H9 (cell line): ENCODE data around the gene SAMD14. TPM values are rescaled to one million over a fixed set of nuclear protein-coding genes. Genes with fewer than 3 reads are reported as not detected.

Source experiments
- DNase-seq: peaks from one replicate; pipeline ENCODE4 v3.0.0-alpha.2; 2017
- H2AFZ ChIP-seq: one replicate; pipeline ENCODE4 v1.6.1; 2013; ENCODE audit warnings: mild to moderate bottlenecking, low read length, control low read depth, moderate library complexity
- H2AK5ac ChIP-seq: 2 replicates; pipeline ENCODE4 v1.6.1; 2013; ENCODE audit warnings: low read length, control low read depth, mixed read lengths; ENCODE audit not compliant: insufficient read length
- H2BK120ac ChIP-seq: one replicate; pipeline ENCODE4 v1.6.1; 2013; ENCODE audit warnings: low read depth, mild to moderate bottlenecking, low read length, control low read depth, inconsistent platforms; ENCODE audit not compliant: poor library complexity, severe bottlenecking
- H2BK12ac ChIP-seq: 2 replicates; pipeline ENCODE4 v1.6.1; 2013; ENCODE audit warnings: low read length, control low read depth, mixed read lengths, low read depth; ENCODE audit not compliant: insufficient read length
- H2BK15ac ChIP-seq: 2 replicates; pipeline ENCODE4 v1.6.1; 2013; ENCODE audit warnings: low read depth, low read length, control low read depth
- H2BK20ac ChIP-seq: one replicate; pipeline ENCODE4 v1.6.1; 2013; ENCODE audit warnings: low read depth, mild to moderate bottlenecking, low read length, control low read depth, inconsistent platforms; ENCODE audit not compliant: poor library complexity, severe bottlenecking
- H2BK5ac ChIP-seq: 2 replicates; pipeline ENCODE4 v1.6.1; 2013; ENCODE audit warnings: low read length, control low read depth, mixed read lengths; ENCODE audit not compliant: insufficient read length
- H3K14ac ChIP-seq: 2 replicates; pipeline ENCODE4 v1.6.1; 2013; ENCODE audit warnings: low read length, control low read depth; ENCODE audit not compliant: insufficient read depth
- H3K18ac ChIP-seq: 2 replicates; pipeline ENCODE4 v1.6.1; 2013; ENCODE audit warnings: low read depth, mild to moderate bottlenecking, mixed read lengths, low read length, control low read depth; ENCODE audit not compliant: insufficient read length
- H3K23ac ChIP-seq: 2 replicates; pipeline ENCODE4 v1.6.1; 2013; ENCODE audit warnings: low read length, control low read depth, mixed read lengths, low read depth; ENCODE audit not compliant: insufficient read length
- H3K23me2 ChIP-seq: 2 replicates; pipeline ENCODE4 v1.6.1; 2013; ENCODE audit warnings: low read depth, mild to moderate bottlenecking, mixed read lengths, low read length, control low read depth; ENCODE audit not compliant: insufficient read length, poor library complexity, severe bottlenecking
- H3K27ac ChIP-seq: 2 replicates; pipeline ENCODE4 v1.5.1; 2013; ENCODE audit warnings: low read length, control low read depth, mixed read lengths, low read depth; ENCODE audit not compliant: insufficient read length
- H3K27me3 ChIP-seq: 2 replicates; pipeline ENCODE4 v1.6.1; 2013; ENCODE audit warnings: low read length, control low read depth, inconsistent platforms; ENCODE audit not compliant: insufficient read depth
- H3K4ac ChIP-seq: 2 replicates; pipeline ENCODE4 v1.6.1; 2013; ENCODE audit warnings: low read depth, mild to moderate bottlenecking, control low read depth, inconsistent platforms, low read length, moderate library complexity
- H3K4me1 ChIP-seq: 2 replicates; pipeline ENCODE4 v1.6.1; 2013; ENCODE audit warnings: low read length, control low read depth, inconsistent platforms; ENCODE audit not compliant: insufficient read depth
- H3K4me2 ChIP-seq: 2 replicates; pipeline ENCODE4 v1.6.1; 2013; ENCODE audit warnings: low read length, control low read depth, mixed read lengths; ENCODE audit not compliant: insufficient read length, insufficient read depth
- H3K56ac ChIP-seq: 2 replicates; pipeline ENCODE4 v1.6.1; 2013; ENCODE audit warnings: low read depth, mild to moderate bottlenecking, mixed read lengths, low read length, control low read depth; ENCODE audit not compliant: insufficient read length
- H3K79me1 ChIP-seq: 2 replicates; pipeline ENCODE4 v1.6.1; 2013; ENCODE audit warnings: low read depth, mild to moderate bottlenecking, moderate library complexity, low read length, control low read depth, inconsistent platforms; ENCODE audit not compliant: insufficient read depth, poor library complexity, severe bottlenecking
- H3K79me2 ChIP-seq: 2 replicates; pipeline ENCODE4 v1.6.1; 2013; ENCODE audit warnings: low read length, control low read depth, inconsistent platforms; ENCODE audit not compliant: insufficient read depth
- H3K9ac ChIP-seq: 2 replicates; pipeline ENCODE4 v1.6.1; 2013; ENCODE audit warnings: low read length, control low read depth, mixed read lengths; ENCODE audit not compliant: insufficient read length; ENCODE audit errors: extremely low read depth
- H3K9me3 ChIP-seq: one replicate; pipeline ENCODE4 v1.6.1; 2013; ENCODE audit warnings: low read depth, low read length, inconsistent platforms; ENCODE audit not compliant: control insufficient read depth
- H3T11ph ChIP-seq: one replicate; pipeline ENCODE4 v1.6.1; 2013; ENCODE audit warnings: mild to moderate bottlenecking, low read length, control low read depth, inconsistent platforms
- H4K20me1 ChIP-seq: one replicate; pipeline ENCODE4 v1.6.1; 2013; ENCODE audit not compliant: control insufficient read depth, insufficient read length, insufficient read depth
- H4K5ac ChIP-seq: 2 replicates; pipeline ENCODE4 v1.6.1; 2013; ENCODE audit warnings: low read depth, mild to moderate bottlenecking, mixed read lengths, low read length, control low read depth; ENCODE audit not compliant: insufficient read length
- H4K8ac ChIP-seq: replicated peaks from 2 replicates; pipeline ENCODE4 v1.6.1; 2013; ENCODE audit warnings: low read length, control low read depth, mixed read lengths, low read depth; ENCODE audit not compliant: insufficient read length
- H4K91ac ChIP-seq: 2 replicates; pipeline ENCODE4 v1.6.1; 2013; ENCODE audit warnings: low read depth, mild to moderate bottlenecking, moderate library complexity, mixed read lengths, low read length, control low read depth; ENCODE audit not compliant: insufficient read length
- H3K27ac Mint-ChIP-seq, 3 experiments: 2 replicates in 2 of 3; 3 replicates in 1 of 3; pipeline ENCODE4 v1.8.0; 2020 to 2021; ENCODE audit warnings: mixed read lengths in 3 of 3, mild to moderate bottlenecking in 1 of 3, moderate library complexity in 1 of 3
- H3K27me3 Mint-ChIP-seq: 2 replicates; pipeline ENCODE4 v1.8.0; 2021; ENCODE audit warnings: low read depth, mild to moderate bottlenecking, moderate library complexity, mixed read lengths
- H3K36me3 Mint-ChIP-seq, 3 experiments: 2 replicates in 2 of 3; 3 replicates in 1 of 3; pipeline ENCODE4 v1.8.0; 2020 to 2021; ENCODE audit warnings: low read depth in 3 of 3, mixed read lengths in 3 of 3; ENCODE audit not compliant: insufficient read depth in 1 of 3
- H3K4me1 Mint-ChIP-seq, 2 experiments: 2 replicates each; pipeline ENCODE4 v1.8.0; 2020; ENCODE audit warnings: mixed read lengths in 2 of 2
- H3K4me3 Mint-ChIP-seq, 2 experiments: 2 replicates in 1 of 2; 3 replicates in 1 of 2; pipeline ENCODE4 v1.8.0; 2020 to 2021; ENCODE audit warnings: mild to moderate bottlenecking in 2 of 2, mixed read lengths in 2 of 2, moderate library complexity in 1 of 2
- H3K9me3 Mint-ChIP-seq, 2 experiments: 2 replicates in 1 of 2; 3 replicates in 1 of 2; pipeline ENCODE4 v1.8.0; 2020; ENCODE audit warnings: mild to moderate bottlenecking in 2 of 2, mixed read lengths in 2 of 2, moderate library complexity in 1 of 2
- CTCF ChIP-seq: fragments of 200-600 bp; sonication (generic); conservative IDR thresholded peaks from 3 replicates; pipeline ENCODE4 v1.8.0; 2021; ENCODE audit warnings: antibody characterized with exemption, mild to moderate bottlenecking
- WGBS: extraction: QIAGEN DNeasy Blood & Tissue Kit; methylation state at CpG from one replicate; pipeline ENCODE4 v1.1.7; 2013; ENCODE audit warnings: missing lambda C conversion rate, low lambda C conversion rate, mixed read lengths; ENCODE audit not compliant: insufficient read length; ENCODE audit errors: extremely low coverage; 5-methylcytosine and 5-hydroxymethylcytosine counted together
- total RNA-seq: library from RNA; stranded (reverse); gene quantifications from 2 replicates; pipeline ENCODE4 v1.2.1, GENCODE V29; 2021

SAMD14 gene
- total RNA-seq, 1 experiment from 2014 or later = 5.9 TPM

GRCh38 chr17:50145532-50146229 lies 15.7 kb upstream of the SAMD14 start:
- Histone ChIP-seq H3K4me2 (no peak overlapping the region), H3K79me1 (no peaks in the 10 kb centered on the region), H3K23ac (no peak overlapping the region), H2BK120ac (no peak overlapping the region), H3K18ac (no peak overlapping the region), H4K91ac (no peak overlapping the region), H4K5ac (no peak overlapping the region), H3K4ac (no peak overlapping the region), H3K23me2 (peaks cover 15% of the 10 kb centered on the region), H3K9me3 (no peaks in the 10 kb centered on the region), H4K20me1 (no peaks in the 10 kb centered on the region), H3K79me2 (no peaks in the 10 kb centered on the region), H3K56ac (no peak overlapping the region), H2BK12ac (no peak overlapping the region), H3K27me3 (no peaks in the 10 kb centered on the region; the same call in 1 of the 2 replicates), H3T11ph (no peak overlapping the region), H3K9ac (no peak overlapping the region), H3K27ac (no peak overlapping the region), H4K8ac (no peak overlapping the region), H2AK5ac (no peak overlapping the region), H2AFZ (no peak overlapping the region), H2BK15ac (no peak overlapping the region), H2BK5ac (no peak overlapping the region), H2BK20ac (no peak overlapping the region), H3K4me1 (no peaks in the 10 kb centered on the region; the same call in 1 of the 2 replicates), H3K14ac (no peak overlapping the region)
- Mint-ChIP-seq H3K4me1 (peaks cover 23 to 44% of the 10 kb centered on the region in 2 experiments), H3K27ac (no peak overlapping the region), H3K9me3 (no peaks in the 10 kb centered on the region), H3K4me3 (no peak overlapping the region), H3K27me3 (peaks cover 13% of the 10 kb centered on the region), H3K36me3 (peaks cover 16 to 46% (median 37%) of the 10 kb centered on the region in 3 experiments; a peak in 6 of 7 replicates)
- no peak for TF ChIP-seq CTCF
- WGBS = no CpG with 5 or more reads among the region's 11 CpGs
- DNase-seq = no peak
